Left lung (tissue), 10 donors: ENCODE results near the gene PRKCA. TPM values are rescaled to one million over a fixed set of nuclear protein-coding genes. Genes with fewer than 3 reads are reported as not detected.

Experiments used
- ATAC-seq: fragments of 200-7000 bp; cut with Tn5 transposase; one replicate; pipeline ENCODE4 v1.9.1; 2020; ENCODE audit warnings: moderate library complexity
- DNase-seq, 4 donors: peaks; one replicate each; pipeline ENCODE4 v3.0.0-alpha.2; 2013 to 2020
- H3K27ac ChIP-seq, 2 donors: fragments of 200-600 bp; sonication (generic) in 1 of 2; one replicate each; pipeline versions ENCODE4 v1.5.0 to v1.8.0; 2020 to 2021
- H3K27me3 ChIP-seq, 2 donors: fragments of 200-600 bp; sonication (generic) in 1 of 2; one replicate each; pipeline versions ENCODE4 v1.5.0 to v1.8.0; 2020 to 2021
- H3K36me3 ChIP-seq, 2 donors: fragments of 200-600 bp; sonication (generic) in 1 of 2; one replicate each; pipeline versions ENCODE4 v1.5.0 to v1.8.0; 2020 to 2021
- H3K4me1 ChIP-seq, 2 donors: fragments of 200-600 bp; one replicate each; pipeline ENCODE4 v1.8.0; 2021
- H3K4me3 ChIP-seq, 2 donors: fragments of 200-600 bp; sonication (generic) in 1 of 2; one replicate each; pipeline versions ENCODE4 v1.5.0 to v1.8.0; 2020 to 2021; ENCODE audit warnings: mild to moderate bottlenecking in 1 of 2
- H3K9me3 ChIP-seq, 2 donors: fragments of 200-600 bp; sonication (generic) in 1 of 2; one replicate each; pipeline versions ENCODE4 v1.5.0 to v1.8.0; 2020 to 2021
- CTCF ChIP-seq, 2 donors: fragments of 200-600 bp; sonication (generic) in 1 of 2; IDR thresholded peaks; one replicate each; pipeline versions ENCODE4 v1.5.0 to v1.8.0; 2021; ENCODE audit warnings: antibody characterized with exemption in 2 of 2
- intact Hi-C, 2 donors: fragments of 100-400 bp; cut with DNase I; formaldehyde crosslinking; loops; one replicate each; pipeline versions ENCODE4 v1.11.2 to v1.14.2; 2022
- polyA plus RNA-seq, 6 donors: library from polyadenylated mRNA; unstranded; fragments of 120-200 nt; gene quantifications; one replicate each; pipeline ENCODE4 v1.2.1, GENCODE V29; 2013; ENCODE audit not compliant: insufficient read length in 6 of 6
- total RNA-seq, 2 donors: library from RNA; stranded (reverse); fragmentation: NEBNext Ultra II Directional; extraction: Animal tissue kit (Norgen Biotek cat#: 25700); gene quantifications; one replicate each; pipeline ENCODE4 v1.2.1, GENCODE V29; 2021
- donor health status: DM: no; HTN: yes; CAD: no.
- donor health status: DM: no; HTN: no; CAD: no.

PRKCA gene
- total and polyA plus RNA-seq, 8 donors = 16.4 to 30.4 (median 17.5) TPM

GRCh38 chr17:66436631-66437030, 134.2 kb downstream of the PRKCA start:
- no peak overlapping the region for H3K27ac ChIP-seq
- no peaks in the 10 kb centered on the region for H3K9me3 ChIP-seq
- intact Hi-C loops = no loop called here
- no peak for TF ChIP-seq CTCF (IDR thresholded peaks at IDR 0.05)
- H3K4me3 ChIP-seq = no peak overlapping the region
- H3K27me3 ChIP-seq = no peaks in the 10 kb centered on the region
- peaks cover 0 to 41% of the 10 kb centered on the region in 2 donors for H3K4me1 ChIP-seq
- ATAC-seq = no peak
- no peaks in the 10 kb centered on the region for H3K36me3 ChIP-seq
- no peak for DNase-seq

GRCh38 chr17:66437476-66438026, 135.1 kb downstream of the PRKCA start:
- no peak overlapping the region for H3K27ac ChIP-seq
- intact Hi-C loops = no loop called here
- no peaks in the 10 kb centered on the region for H3K36me3 ChIP-seq
- no peaks in the 10 kb centered on the region for H3K27me3 ChIP-seq
- no peaks in the 10 kb centered on the region for H3K9me3 ChIP-seq
- no peak overlapping the region for H3K4me3 ChIP-seq
- ATAC-seq = no peak
- peaks cover 0 to 32% of the 10 kb centered on the region in 2 donors for H3K4me1 ChIP-seq
- TF ChIP-seq CTCF (IDR thresholded peaks at IDR 0.05) = no peak
- DNase-seq = no peak

DNA sequence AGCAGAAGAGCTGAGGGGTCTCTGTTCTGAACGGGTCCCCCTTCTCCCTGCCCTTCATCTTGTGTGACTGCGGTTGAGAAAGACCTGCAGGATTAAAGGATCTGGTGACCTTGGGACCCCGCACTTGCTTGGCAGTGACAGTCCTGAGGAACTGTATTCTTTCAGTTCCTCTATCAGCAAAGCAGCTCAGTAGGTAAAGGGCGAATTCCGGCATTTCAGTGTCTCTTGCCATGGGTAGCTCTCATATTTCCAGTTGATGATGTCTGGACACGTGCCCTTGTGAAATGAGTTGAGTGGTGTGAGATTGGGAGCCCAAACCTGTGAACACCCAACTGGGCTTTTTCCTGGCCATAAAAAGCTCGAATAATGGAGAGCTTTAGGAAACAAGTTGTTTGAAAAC, 135.7 kb downstream of the PRKCA start:
- DNase-seq = no peak
- intact Hi-C loops = no loop called here
- ATAC-seq = no peak
- no peak overlapping the region for H3K4me3 ChIP-seq
- no peak overlapping the region for H3K27ac ChIP-seq
- TF ChIP-seq CTCF (IDR thresholded peaks at IDR 0.05) = no peak
- H3K27me3 ChIP-seq = no peaks in the 10 kb centered on the region
- peaks cover 0 to 26% of the 10 kb centered on the region in 2 donors for H3K4me1 ChIP-seq
- H3K36me3 ChIP-seq = no peaks in the 10 kb centered on the region
- H3K9me3 ChIP-seq = no peaks in the 10 kb centered on the region

DNA sequence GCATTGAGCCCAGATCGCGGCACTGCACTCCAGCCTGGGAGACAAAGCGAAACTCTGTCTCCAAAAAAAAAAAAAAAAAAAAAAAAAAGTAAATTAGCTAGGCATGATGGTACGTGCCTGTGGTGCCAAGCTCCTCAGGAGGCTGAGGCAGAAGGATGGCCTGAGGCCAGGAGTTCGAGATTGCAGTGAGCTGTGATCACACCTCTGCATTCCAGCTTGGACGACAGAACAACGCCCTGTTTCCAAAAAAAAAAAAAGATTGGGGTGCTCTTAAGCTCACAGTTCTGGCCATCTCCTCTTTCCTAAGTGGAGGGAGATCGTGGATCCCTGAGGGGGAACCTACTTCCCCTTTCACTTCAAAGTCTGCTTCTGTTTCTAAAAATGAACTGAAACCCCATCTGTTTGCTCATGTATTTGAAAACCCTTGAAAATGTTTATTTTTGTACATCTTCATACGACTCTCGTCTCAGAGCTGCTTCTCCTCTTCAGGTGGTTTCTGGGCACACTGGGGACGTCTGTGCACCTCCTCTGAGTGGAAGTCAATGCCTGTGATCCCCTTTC, 138.8 kb downstream of the PRKCA start:
- DNase-seq = no peak
- Histone ChIP-seq H3K36me3 (no peaks in the 10 kb centered on the region), H3K9me3 (no peaks in the 10 kb centered on the region), H3K4me3 (no peak overlapping the region), H3K27ac (no peak overlapping the region), H3K4me1 (peaks cover 0 to 22% of the 10 kb centered on the region in 2 donors), H3K27me3 (no peaks in the 10 kb centered on the region)
- no peak for TF ChIP-seq CTCF (IDR thresholded peaks at IDR 0.05)
- intact Hi-C loops = no loop called here
- ATAC-seq = peak; percentile 56

DNA sequence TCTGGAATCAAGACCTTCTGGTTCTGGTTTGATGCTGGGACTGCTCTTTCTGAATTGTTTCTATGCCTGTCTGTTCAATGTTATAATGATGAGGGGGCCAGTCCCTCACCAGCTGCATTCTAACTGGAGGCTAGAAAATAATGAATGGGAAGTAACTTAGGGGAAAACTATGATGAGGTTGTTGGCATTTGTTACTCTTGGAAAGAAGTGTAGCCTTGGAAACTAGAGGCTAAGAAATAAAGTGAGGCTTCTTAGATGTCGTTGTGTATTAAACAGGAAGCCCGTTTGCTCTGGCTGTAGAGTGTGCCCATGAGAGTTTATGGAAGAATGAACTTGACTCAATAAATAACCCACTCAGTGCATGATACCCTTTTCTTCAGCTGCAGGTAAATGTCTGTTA, 140.8 kb downstream of the PRKCA start:
- Histone ChIP-seq H3K4me3 (no peak overlapping the region), H3K36me3 (no peaks in the 10 kb centered on the region), H3K27me3 (no peaks in the 10 kb centered on the region), H3K4me1 (peaks cover 0 to 10% of the 10 kb centered on the region in 2 donors), H3K27ac (no peak overlapping the region), H3K9me3 (no peaks in the 10 kb centered on the region)
- no peak for TF ChIP-seq CTCF (IDR thresholded peaks at IDR 0.05)
- DNase-seq (no peak), ATAC-seq (no peak)
- intact Hi-C loops = no loop called here
